Activated CD4-positive, alpha-beta memory T cell treated with anti-CD3 and anti-CD28 coated beads, Interleukin-2, amount 10 ng/mL, durations not matched to agents 7 days and 5 days (primary cell): ENCODE results near the gene SLC13A3. TPM values are rescaled to one million over a fixed set of nuclear protein-coding genes. Genes with fewer than 3 reads are reported as not detected.

Experiments used
- CTCF ChIA-PET: fragments of 350-600 bp; sonication (Branson Sonifier 250); formaldehyde crosslinking; loops from one replicate; lab custom pipeline; 2021; ENCODE audit warnings: antibody characterized with exemption, inconsistent platforms; lab: Charles Lee
- POLR2A ChIA-PET: fragments of 350-600 bp; sonication (Branson Sonifier 250); formaldehyde crosslinking; loops from one replicate; lab custom pipeline; 2021; ENCODE audit warnings: antibody characterized with exemption; lab: Charles Lee
- DNase-seq: peaks from one replicate; pipeline ENCODE4 v3.0.0-alpha.2; 2020
- H3K27ac Mint-ChIP-seq: one replicate; pipeline ENCODE4 v1.8.0; 2021; ENCODE audit warnings: mild to moderate bottlenecking, mixed read lengths
- H3K27me3 Mint-ChIP-seq: one replicate; pipeline ENCODE4 v1.8.0; 2021; ENCODE audit warnings: mixed read lengths
- H3K36me3 Mint-ChIP-seq: one replicate; pipeline ENCODE4 v1.8.0; 2021; ENCODE audit warnings: low read depth, mixed read lengths
- H3K4me1 Mint-ChIP-seq: one replicate; pipeline ENCODE4 v1.8.0; 2021; ENCODE audit warnings: mixed read lengths
- H3K4me3 Mint-ChIP-seq: one replicate; pipeline ENCODE4 v1.8.0; 2021; ENCODE audit warnings: mild to moderate bottlenecking, mixed read lengths
- H3K9me3 Mint-ChIP-seq: one replicate; pipeline ENCODE4 v1.8.0; 2021; ENCODE audit warnings: mixed read lengths
- total RNA-seq, 2 experiments: library from RNA; stranded (reverse); gene quantifications; one replicate each; pipeline ENCODE4 v1.2.3, GENCODE V29; 2021

The SLC13A3 gene
- total RNA-seq, 2 experiments from 2014 or later = not detected

DNA sequence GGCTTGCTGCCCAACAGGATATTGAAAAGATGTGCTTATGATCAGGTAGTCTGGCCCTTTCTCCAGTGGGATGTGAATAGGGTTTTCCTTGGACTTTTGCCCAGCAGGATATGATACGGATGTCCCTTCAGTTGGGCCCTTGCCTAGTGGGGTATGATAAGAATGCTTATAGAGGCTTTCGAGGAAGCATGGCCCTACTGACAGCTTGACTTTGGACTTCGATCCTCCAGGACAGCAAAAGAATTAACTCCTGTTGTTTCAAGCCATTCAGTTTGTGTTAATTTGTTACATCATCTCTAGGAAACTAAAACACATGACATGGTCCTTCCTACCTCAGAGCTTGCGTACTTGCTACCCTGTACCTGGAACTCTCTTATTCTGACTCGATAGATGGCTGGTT, 128.2 kb downstream of the SLC13A3 start:
- no peaks in the 10 kb centered on the region for H3K9me3 Mint-ChIP-seq

DNA sequence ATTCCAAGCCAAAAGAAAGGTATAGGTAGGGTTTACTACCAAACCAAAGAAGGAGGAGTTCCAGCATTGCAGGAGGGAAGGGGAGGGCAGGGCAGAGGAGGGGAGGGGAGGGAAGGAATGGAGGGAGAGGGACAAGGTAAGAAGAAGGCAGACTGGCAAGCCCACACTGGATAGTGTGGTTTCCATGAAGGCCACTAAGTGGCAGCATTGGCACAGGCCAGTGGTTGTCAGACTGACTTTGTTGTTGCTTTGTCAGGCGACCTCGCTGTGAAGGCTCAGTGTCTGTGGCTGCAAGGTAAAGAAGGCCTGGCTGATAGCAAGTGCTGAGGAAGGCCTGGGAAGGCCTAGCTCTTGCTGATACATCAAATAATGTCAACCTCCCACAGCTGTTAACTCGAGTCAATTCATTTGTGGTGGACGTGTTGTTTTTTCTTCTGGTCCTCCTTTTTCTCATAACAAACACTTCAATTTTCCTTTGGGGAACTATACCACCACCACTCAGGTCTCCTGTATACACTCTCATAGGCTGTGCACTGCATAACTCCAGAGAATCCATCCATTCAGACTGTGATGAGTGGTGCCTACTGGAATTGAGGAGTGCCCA, 130.2 kb downstream of the SLC13A3 start:
- Mint-ChIP-seq H3K9me3 (no peaks in the 10 kb centered on the region), H3K4me1 (peaks cover 4% of the 10 kb centered on the region), H3K27ac (no peak overlapping the region), H3K36me3 (no peaks in the 10 kb centered on the region), H3K4me3 (no peak overlapping the region), H3K27me3 (peaks cover 32% of the 10 kb centered on the region)
- CTCF ChIA-PET = interaction anchor here (1.0 to 4.0 kb wide), 5 partner anchors 8 to 159 kb away, joined by 3 to 15 read pairs (median 4); partner anchors contain the start of gene ZNF334
- POLR2A ChIA-PET = interaction anchor here (1.1 kb wide), 1 partner anchor 24 kb away, joined by 5 read pairs; no protein-coding TSS in a partner anchor
- peak; percentile 72 for DNase-seq

More for the DNA sequence above, 128.2 kb downstream of the SLC13A3 start:
- peaks cover 36% of the 10 kb centered on the region for H3K27me3 Mint-ChIP-seq
- no peaks in the 10 kb centered on the region for H3K36me3 Mint-ChIP-seq
- no peak overlapping the region for H3K4me3 Mint-ChIP-seq
- POLR2A ChIA-PET = no interaction called here
- no peak for DNase-seq
- no peaks in the 10 kb centered on the region for H3K4me1 Mint-ChIP-seq
- CTCF ChIA-PET = interaction anchor here (1.0 to 3.2 kb wide), 4 partner anchors 18 to 157 kb away, joined by 3 to 12 read pairs (median 5); no protein-coding TSS in a partner anchor
- no peak overlapping the region for H3K27ac Mint-ChIP-seq

DNA sequence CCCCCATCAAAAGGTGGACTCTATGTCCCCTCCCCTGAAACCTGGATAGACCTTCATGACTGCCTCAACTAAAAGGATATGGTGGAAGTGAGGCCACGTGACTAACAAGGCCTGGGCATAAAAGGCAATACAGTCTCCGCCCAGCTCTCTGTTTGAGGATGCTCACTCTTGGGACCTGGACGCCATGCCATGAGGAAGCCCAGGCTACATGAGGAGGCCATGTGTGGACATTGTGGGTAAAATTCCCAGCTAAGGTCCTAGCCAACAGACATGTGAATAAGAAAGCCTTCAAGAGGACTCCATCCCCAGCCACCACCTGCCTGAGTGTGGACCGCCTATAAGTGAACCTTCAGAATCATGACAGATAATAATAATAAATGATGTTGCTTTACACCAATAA, 130.7 kb downstream of the SLC13A3 start:
- Mint-ChIP-seq H3K36me3 (no peaks in the 10 kb centered on the region), H3K4me3 (no peak overlapping the region), H3K4me1 (peaks cover 4% of the 10 kb centered on the region), H3K27ac (no peak overlapping the region), H3K9me3 (no peaks in the 10 kb centered on the region), H3K27me3 (peaks cover 32% of the 10 kb centered on the region)
- DNase-seq = no peak
- POLR2A ChIA-PET = no interaction called here
- CTCF ChIA-PET = interaction anchor here (1.1 to 4.0 kb wide), 5 partner anchors 8 to 168 kb away, joined by 3 to 15 read pairs (median 4); partner anchors contain the start of gene ZNF334

DNA sequence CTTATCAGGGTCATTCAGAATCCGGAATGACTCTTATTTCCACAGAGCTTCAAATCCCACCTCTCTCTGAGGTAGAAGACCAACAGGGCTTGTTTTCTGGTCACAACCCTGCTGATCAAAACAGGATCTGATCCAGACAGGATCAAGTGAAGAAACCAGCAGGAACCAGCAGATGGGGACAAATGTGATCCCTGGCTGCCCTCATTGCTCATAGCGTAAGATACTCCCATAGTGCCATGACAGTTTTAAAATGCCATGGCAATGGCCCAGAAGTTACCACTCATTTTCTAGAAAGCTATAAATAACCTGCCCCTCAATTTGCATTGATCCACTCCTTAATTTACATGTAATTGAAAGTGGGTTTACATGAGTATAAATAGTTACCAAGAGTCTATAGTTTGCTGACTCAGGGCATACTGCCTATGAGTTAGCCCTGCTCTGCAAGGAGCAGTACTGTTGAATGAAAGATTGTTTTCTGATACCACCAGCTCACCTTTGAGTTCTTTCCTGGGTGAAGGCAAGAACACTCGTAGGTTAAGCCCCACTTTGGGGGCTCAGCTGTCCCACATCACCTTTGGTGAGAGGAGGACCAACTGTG, 131.7 kb downstream of the SLC13A3 start:
- Mint-ChIP-seq H3K36me3 (no peaks in the 10 kb centered on the region), H3K4me1 (peaks cover 4% of the 10 kb centered on the region), H3K9me3 (no peaks in the 10 kb centered on the region), H3K27me3 (peaks cover 25% of the 10 kb centered on the region), H3K4me3 (no peak overlapping the region), H3K27ac (no peak overlapping the region)
- ChIA-PET CTCF (interaction anchor here (1.1 to 4.0 kb wide), 3 partner anchors 25 to 169 kb away, joined by 3 to 15 read pairs (median 6); no protein-coding TSS in a partner anchor), POLR2A (no interaction called here)
- DNase-seq = no peak

DNA sequence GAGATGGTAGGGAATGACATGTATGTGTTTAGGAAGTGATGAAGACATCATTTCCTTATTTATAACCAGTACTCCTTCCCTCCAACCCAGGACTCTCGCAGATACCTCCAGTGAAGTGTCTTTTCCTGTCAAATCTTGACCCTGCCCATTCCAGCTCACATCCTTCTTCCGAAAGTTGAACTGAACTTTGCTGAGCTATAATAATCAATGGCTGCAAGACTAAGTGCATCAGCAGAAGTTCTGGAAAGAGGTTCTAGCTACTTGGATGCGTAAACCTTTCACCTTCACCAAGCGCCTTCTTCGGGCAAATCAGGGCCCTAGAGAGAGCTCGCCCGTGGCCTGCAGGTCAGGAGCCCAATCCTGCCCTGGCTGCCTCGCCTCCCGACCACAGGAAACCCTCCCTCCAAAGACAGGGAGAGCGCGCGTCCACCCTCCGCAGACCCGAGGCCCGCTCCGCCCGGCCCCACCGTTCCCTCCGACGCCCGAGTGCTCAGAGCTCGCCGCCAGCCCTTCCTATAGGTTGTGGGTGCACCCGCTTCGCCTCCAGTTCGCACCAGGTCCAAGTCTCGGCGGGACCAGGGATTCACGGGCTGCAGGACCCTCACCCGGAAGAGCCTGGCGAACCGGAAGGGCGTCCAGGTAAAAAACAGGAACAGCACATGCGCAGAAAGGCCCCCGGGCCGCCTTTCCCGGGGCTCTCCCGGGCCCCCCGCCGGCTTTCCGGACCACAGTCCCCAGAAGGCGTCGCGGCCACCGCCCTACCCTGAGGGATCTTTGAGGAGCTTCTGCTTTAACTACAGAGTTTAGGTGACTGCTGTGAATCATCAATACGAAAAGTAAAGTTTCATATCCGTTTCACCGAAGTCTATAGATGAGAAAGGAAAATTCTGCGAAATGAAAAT, 138.1 kb downstream of the SLC13A3 start, which contains the start of gene ZNF334:
ZNF334 (minus strand) TSS at position 617 of the 902 bp plus-strand sequence. CDS start 1,457 bp downstream, outside the sequence.
- Mint-ChIP-seq H3K27me3 (peaks cover 10% of the 10 kb centered on the region), H3K27ac (peak within 1 kb of the TSS; percentile 57), H3K4me1 (peaks cover 36% of the 10 kb centered on the region), H3K36me3 (peaks cover 14% of the 10 kb centered on the region), H3K4me3 (peak within 1 kb of the TSS; percentile 73), H3K9me3 (peaks cover 3% of the 10 kb centered on the region)
- CTCF ChIA-PET = interaction anchor here (0.7 to 3.0 kb wide), 7 partner anchors 8 to 245 kb away, joined by 3 to 7 read pairs (median 5); no protein-coding TSS in a partner anchor
- POLR2A ChIA-PET = interaction anchor here (1.0 to 1.4 kb wide), 3 partner anchors 11 to 176 kb away, joined by 3 to 4 read pairs (median 4); no protein-coding TSS in a partner anchor
- peak; percentile 48 for DNase-seq

DNA sequence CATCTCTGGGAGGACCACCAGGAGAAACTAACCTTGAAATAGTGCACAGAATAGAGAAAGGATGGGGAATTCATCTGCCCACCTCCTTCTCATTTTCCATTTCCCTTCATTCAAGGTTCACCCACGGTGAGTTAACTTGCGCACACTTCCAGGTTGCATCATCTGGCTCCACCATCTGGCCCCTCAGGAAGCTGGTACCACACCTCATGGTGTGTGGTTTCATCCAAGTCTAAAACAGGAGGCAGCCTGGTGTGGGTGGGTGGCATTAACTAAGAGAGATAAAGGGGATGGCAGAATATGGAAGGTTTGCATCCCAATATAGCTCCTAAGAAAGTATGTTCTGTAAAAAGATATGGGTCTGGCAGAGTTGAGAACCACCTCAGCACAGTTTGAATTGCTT, 141.7 kb downstream of the SLC13A3 start:
- no peak overlapping the region for H3K27ac Mint-ChIP-seq
- H3K4me1 Mint-ChIP-seq = peaks cover 34% of the 10 kb centered on the region
- peaks cover 14% of the 10 kb centered on the region for H3K9me3 Mint-ChIP-seq
- peaks cover 8% of the 10 kb centered on the region for H3K27me3 Mint-ChIP-seq
- DNase-seq = no peak
- H3K36me3 Mint-ChIP-seq = peaks cover 14% of the 10 kb centered on the region
- H3K4me3 Mint-ChIP-seq = no peak overlapping the region
- ChIA-PET CTCF (no interaction called here), POLR2A (no interaction called here)

Other genes with a start within 250 kb of the SLC13A3 start
- gene ELMO2, start 244.8 kb downstream of the SLC13A3 start, total RNA-seq = 10 to 100 TPM; 85.6 to 97.6 TPM
- 1 to 10 TPM; 1.4 TPM for gene ZNF334, start 137.9 kb downstream of the SLC13A3 start, total RNA-seq
- under 1 TPM in 1 of 2 experiments, not detected in 1; 0.15 TPM for gene OCSTAMP, start 100.8 kb downstream of the SLC13A3 start, total RNA-seq
- 10 to 100 TPM; 18.3 to 18.8 TPM for gene TP53RK, start 38.0 kb upstream of the SLC13A3 start, total RNA-seq
- not detected for gene SLC2A10, start 58.2 kb upstream of the SLC13A3 start, total RNA-seq
- gene EYA2, start 243.4 kb upstream of the SLC13A3 start, total RNA-seq = under 1 TPM; 0.15 to 0.28 TPM